PFSK-1 (cell line): ENCODE results near the gene PTRHD1.

Experiments
- POLR2AphosphoS5 ChIP-seq: IDR thresholded peaks from 2 replicates; pipeline ENCODE4 v1.6.1; 2012; ENCODE audit warnings: low read depth, mild to moderate bottlenecking, control low read depth, low read length, moderate library complexity
- TF ChIP-seq, protein P1 (sequence below), 2 experiments: IDR thresholded peaks; 2 replicates each; pipeline versions ENCODE4 v1.6.1 to v1.8.0; 2011 to 2012; ENCODE audit warnings: low read depth in 2 of 2, low read length in 2 of 2, control low read depth in 1 of 2, inconsistent platforms in 1 of 2, mild to moderate bottlenecking in 1 of 2, moderate library complexity in 1 of 2; ENCODE audit not compliant: insufficient read depth in 1 of 2

DNA sequence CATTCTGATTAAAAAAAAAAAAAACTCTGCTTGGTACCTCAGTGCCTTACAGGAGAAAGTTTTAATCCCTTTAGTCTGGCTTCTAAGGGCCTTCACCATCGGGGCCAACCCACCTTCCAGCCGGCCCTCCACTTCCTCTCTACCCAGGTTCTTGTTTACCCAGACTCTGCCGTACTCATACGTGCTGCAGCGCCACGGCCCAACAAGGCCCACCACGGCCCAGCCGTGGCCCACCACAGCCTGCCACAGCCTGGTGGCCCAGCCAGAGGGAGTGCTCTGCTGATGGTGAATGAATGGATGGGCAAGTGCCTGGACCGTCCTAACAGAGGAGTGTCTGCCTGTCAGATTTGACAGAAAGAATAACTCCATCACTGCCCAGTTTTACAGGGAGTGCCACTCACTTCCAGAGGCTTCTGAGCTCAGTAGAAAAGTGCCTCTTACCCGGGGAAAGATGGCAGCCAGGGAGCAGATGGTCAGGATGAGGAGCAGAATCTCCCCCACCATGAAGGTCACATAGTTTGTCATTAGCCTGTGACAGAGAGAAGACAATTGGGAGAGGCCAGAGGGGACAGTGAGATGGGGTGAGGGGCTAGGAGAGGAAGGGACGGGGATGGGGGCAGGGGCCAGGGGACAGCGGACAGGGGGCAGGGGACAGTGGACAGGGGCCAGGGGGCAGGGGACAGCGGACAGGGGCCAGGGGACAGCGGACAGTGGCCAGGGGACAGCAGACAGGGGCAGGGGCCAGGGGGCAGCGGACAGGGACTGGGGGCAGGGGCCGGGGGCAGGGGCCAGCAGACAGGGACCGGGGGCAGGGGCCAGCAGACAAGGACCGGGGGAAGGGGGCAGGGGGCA is 38.3 kb upstream of the PTRHD1 start:
- TF ChIP-seq, protein P1, sequence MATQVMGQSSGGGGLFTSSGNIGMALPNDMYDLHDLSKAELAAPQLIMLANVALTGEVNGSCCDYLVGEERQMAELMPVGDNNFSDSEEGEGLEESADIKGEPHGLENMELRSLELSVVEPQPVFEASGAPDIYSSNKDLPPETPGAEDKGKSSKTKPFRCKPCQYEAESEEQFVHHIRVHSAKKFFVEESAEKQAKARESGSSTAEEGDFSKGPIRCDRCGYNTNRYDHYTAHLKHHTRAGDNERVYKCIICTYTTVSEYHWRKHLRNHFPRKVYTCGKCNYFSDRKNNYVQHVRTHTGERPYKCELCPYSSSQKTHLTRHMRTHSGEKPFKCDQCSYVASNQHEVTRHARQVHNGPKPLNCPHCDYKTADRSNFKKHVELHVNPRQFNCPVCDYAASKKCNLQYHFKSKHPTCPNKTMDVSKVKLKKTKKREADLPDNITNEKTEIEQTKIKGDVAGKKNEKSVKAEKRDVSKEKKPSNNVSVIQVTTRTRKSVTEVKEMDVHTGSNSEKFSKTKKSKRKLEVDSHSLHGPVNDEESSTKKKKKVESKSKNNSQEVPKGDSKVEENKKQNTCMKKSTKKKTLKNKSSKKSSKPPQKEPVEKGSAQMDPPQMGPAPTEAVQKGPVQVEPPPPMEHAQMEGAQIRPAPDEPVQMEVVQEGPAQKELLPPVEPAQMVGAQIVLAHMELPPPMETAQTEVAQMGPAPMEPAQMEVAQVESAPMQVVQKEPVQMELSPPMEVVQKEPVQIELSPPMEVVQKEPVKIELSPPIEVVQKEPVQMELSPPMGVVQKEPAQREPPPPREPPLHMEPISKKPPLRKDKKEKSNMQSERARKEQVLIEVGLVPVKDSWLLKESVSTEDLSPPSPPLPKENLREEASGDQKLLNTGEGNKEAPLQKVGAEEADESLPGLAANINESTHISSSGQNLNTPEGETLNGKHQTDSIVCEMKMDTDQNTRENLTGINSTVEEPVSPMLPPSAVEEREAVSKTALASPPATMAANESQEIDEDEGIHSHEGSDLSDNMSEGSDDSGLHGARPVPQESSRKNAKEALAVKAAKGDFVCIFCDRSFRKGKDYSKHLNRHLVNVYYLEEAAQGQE (IDR thresholded peaks at IDR 0.05; ENCODE audit: insufficient read depth in 1 of 2, low read depth in 2 of 2, low read length in 2 of 2), result no peak
- TF ChIP-seq POLR2AphosphoS5, result no peak
